Measurements from ENCODE around the gene ALDH4A1.

ALDH4A1 gene

GRCh38 chr1:18875796-18876128 lies 26.6 kb downstream of the ALDH4A1 start:
- TF ChIP-seq CTCF (IDR thresholded peaks at IDR 0.05): no peak

GRCh38 chr1:18875107-18875795 lies 27.1 kb downstream of the ALDH4A1 start:
- TF ChIP-seq CTCF (IDR thresholded peaks at IDR 0.05): peak; percentile 65; the same call in 1 of the 2 replicates

- TF ChIP-seq CTCF (IDR thresholded peaks at IDR 0.05): no peak
Measured at GRCh38 chr1:18874600-18874999, 27.8 kb downstream of the ALDH4A1 start.

- no peak for TF ChIP-seq CTCF (IDR thresholded peaks at IDR 0.05)
Measured at GRCh38 chr1:18874036-18874435, 28.3 kb downstream of the ALDH4A1 start.

- TF ChIP-seq CTCF (IDR thresholded peaks at IDR 0.05): no peak
Measured at GRCh38 chr1:18872071-18872611, 30.2 kb downstream of the ALDH4A1 start.

GRCh38 chr1:18871401-18872070 lies 30.8 kb downstream of the ALDH4A1 start:
- TF ChIP-seq CTCF (IDR thresholded peaks at IDR 0.05): no peak

GRCh38 chr1:18870957-18871356 lies 31.4 kb downstream of the ALDH4A1 start:
- TF ChIP-seq CTCF (IDR thresholded peaks at IDR 0.05): no peak

All from LNCAP (cell line).